C4-2B (cell line): ENCODE measurements around the gene RPS6KB2.

Source experiments
- CTCF ChIP-seq: fragments of 450-650 bp; conservative IDR thresholded peaks from 2 replicates; pipeline ENCODE4 v1.5.1; 2017; ENCODE audit warnings: mild to moderate bottlenecking
- ZFX ChIP-seq: fragments of 450-650 bp; IDR thresholded peaks from 2 replicates; pipeline ENCODE4 v1.6.1; 2017

DNA sequence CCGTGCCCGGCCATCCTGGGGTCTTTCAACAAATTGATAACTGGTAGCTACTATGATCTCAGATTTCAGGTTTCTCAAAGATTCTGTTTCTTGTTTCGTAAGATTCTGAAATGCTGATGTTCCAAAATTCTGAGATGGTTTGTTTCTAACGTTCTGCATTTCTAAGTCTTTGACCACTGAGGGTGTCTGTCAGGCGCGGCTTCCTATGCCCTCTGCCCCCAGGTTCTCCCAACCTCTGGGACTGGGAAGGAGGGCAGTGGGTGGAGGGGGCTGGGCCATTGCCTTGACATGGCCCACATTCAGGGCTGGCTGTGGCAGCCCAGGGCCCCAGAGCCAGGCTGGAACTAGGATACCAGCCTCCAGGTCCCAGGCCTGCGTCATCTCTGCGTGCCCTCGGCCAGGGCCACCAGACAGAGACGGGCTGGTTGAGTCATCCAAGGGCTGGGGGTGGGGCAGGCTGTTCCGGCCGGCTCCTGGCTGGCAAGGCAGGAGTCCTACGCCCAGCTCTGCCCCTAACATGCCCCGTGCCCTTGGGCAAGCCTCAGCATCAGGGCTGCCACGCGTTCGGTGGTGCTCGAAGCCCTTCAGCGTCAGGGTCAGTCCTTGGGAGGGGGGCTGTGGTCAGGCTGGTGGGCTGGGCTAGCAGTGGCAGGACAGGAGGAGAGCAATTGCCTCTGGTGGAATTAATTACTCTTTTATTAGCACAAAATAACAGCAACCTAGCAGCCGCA, 35.6 kb downstream of the RPS6KB2 start:
- TF ChIP-seq CTCF (no peak), ZFX (no peak; the same call in 1 of the 2 replicates)
